ENCODE data around the gene CALN1.

Gene CALN1

GRCh38 chr7:71860572-71860971 is 551.6 kb downstream of the CALN1 start:
- Histone ChIP-seq H3K4me3 (replicated peaks; ENCODE audit: low read depth, low read length) (no peak overlapping the region), H3K36me3 (ENCODE audit: control insufficient read depth, insufficient read depth, low read length) (no peaks in the 10 kb centered on the region), H3K27me3 (replicated peaks; ENCODE audit: control insufficient read depth, insufficient read depth, low read length) (no peaks in the 10 kb centered on the region)
- DNase-seq (ENCODE audit: extremely low read depth, insufficient read length), result no peak
- TF ChIP-seq CTCF (IDR thresholded peaks at IDR 0.05; ENCODE audit: insufficient read depth, low read length, poor library complexity, severe bottlenecking), result no peak

GRCh38 chr7:71857338-71857737 is 554.8 kb downstream of the CALN1 start:
- no peak for DNase-seq (ENCODE audit: extremely low read depth, insufficient read length)
- no peaks in the 10 kb centered on the region for H3K36me3 ChIP-seq (ENCODE audit: control insufficient read depth, insufficient read depth, low read length)
- no peak overlapping the region for H3K4me3 ChIP-seq (replicated peaks; ENCODE audit: low read depth, low read length)
- no peak for TF ChIP-seq CTCF (IDR thresholded peaks at IDR 0.05; ENCODE audit: insufficient read depth, low read length, poor library complexity, severe bottlenecking)
- H3K27me3 ChIP-seq (replicated peaks; ENCODE audit: control insufficient read depth, insufficient read depth, low read length), result no peaks in the 10 kb centered on the region

- H3K4me3 ChIP-seq (replicated peaks; ENCODE audit: low read depth, low read length), result no peak overlapping the region
- no peak for TF ChIP-seq CTCF (IDR thresholded peaks at IDR 0.05; ENCODE audit: insufficient read depth, low read length, poor library complexity, severe bottlenecking)
- no peaks in the 10 kb centered on the region for H3K36me3 ChIP-seq (ENCODE audit: control insufficient read depth, insufficient read depth, low read length)
- DNase-seq (ENCODE audit: extremely low read depth, insufficient read length), result no peak
- H3K27me3 ChIP-seq (replicated peaks; ENCODE audit: control insufficient read depth, insufficient read depth, low read length), result no peaks in the 10 kb centered on the region
These were observed 557.4 kb downstream of the CALN1 start for GRCh38 chr7:71854546-71855397.

GRCh38 chr7:71851776-71852498 is 560.2 kb downstream of the CALN1 start:
- no peak for TF ChIP-seq CTCF (IDR thresholded peaks at IDR 0.05; ENCODE audit: insufficient read depth, low read length, poor library complexity, severe bottlenecking)
- Histone ChIP-seq H3K27me3 (replicated peaks; ENCODE audit: control insufficient read depth, insufficient read depth, low read length) (no peaks in the 10 kb centered on the region), H3K36me3 (ENCODE audit: control insufficient read depth, insufficient read depth, low read length) (no peaks in the 10 kb centered on the region), H3K4me3 (replicated peaks; ENCODE audit: low read depth, low read length) (no peak overlapping the region)
- no peak for DNase-seq (ENCODE audit: extremely low read depth, insufficient read length)

- TF ChIP-seq CTCF (IDR thresholded peaks at IDR 0.05; ENCODE audit: insufficient read depth, low read length, poor library complexity, severe bottlenecking), result no peak
- H3K36me3 ChIP-seq (ENCODE audit: control insufficient read depth, insufficient read depth, low read length), result no peaks in the 10 kb centered on the region
- DNase-seq (ENCODE audit: extremely low read depth, insufficient read length), result no peak
- H3K27me3 ChIP-seq (replicated peaks; ENCODE audit: control insufficient read depth, insufficient read depth, low read length), result no peaks in the 10 kb centered on the region
- H3K4me3 ChIP-seq (replicated peaks; ENCODE audit: low read depth, low read length), result no peak overlapping the region
These were observed 566.0 kb downstream of the CALN1 start for GRCh38 chr7:71846160-71846559.

All from GM06990 (cell line).